WTC11 (cell line): Measurements from ENCODE around the gene IGSF6. TPM values are rescaled to one million over a fixed set of nuclear protein-coding genes. Genes with fewer than 3 reads are reported as not detected.
A peak's percentile ranks its signal among the peaks of the same experiment; 100 is the strongest.

Experiments used
- ATAC-seq: fragments of 200-7000 bp; cut with Tn5 transposase; 2 replicates; pipeline ENCODE4 v1.10.0; 2021; ENCODE audit warnings: mild to moderate bottlenecking, moderate library complexity
- CTCF ChIA-PET: fragments of 300-600 bp; sonication (Branson Sonifier 250); formaldehyde crosslinking; loops from one replicate; lab custom pipeline; 2021; ENCODE audit warnings: antibody characterized with exemption; lab: Charles Lee
- POLR2A ChIA-PET: fragments of 350-600 bp; sonication (Branson Sonifier 250); formaldehyde crosslinking; loops from one replicate; lab custom pipeline; 2021; ENCODE audit warnings: antibody characterized with exemption; lab: Charles Lee
- DNase-seq: peaks from one replicate; pipeline ENCODE4 v3.0.0; 2021; ENCODE audit warnings: low spot score
- H3K27ac Mint-ChIP-seq: 2 replicates; pipeline ENCODE4 v1.8.0; 2021; ENCODE audit warnings: mixed read lengths
- H3K27me3 Mint-ChIP-seq: 2 replicates; pipeline ENCODE4 v1.8.0; 2021; ENCODE audit warnings: low read depth, mild to moderate bottlenecking, moderate library complexity, mixed read lengths
- H3K36me3 Mint-ChIP-seq: 2 replicates; pipeline ENCODE4 v1.8.0; 2021; ENCODE audit warnings: mixed read lengths
- H3K4me1 Mint-ChIP-seq: 2 replicates; pipeline ENCODE4 v1.8.0; 2022; ENCODE audit warnings: mixed read lengths
- H3K4me3 Mint-ChIP-seq: 2 replicates; pipeline ENCODE4 v1.8.0; 2021; ENCODE audit warnings: mild to moderate bottlenecking, moderate library complexity, mixed read lengths
- H3K9me3 Mint-ChIP-seq: 2 replicates; pipeline ENCODE4 v1.8.0; 2021; ENCODE audit warnings: mixed read lengths
- ETV6 ChIP-seq: sonication (generic); formaldehyde crosslinking; IDR thresholded peaks from 2 replicates; pipeline ENCODE4 v1.8.1; 2022; ENCODE audit warnings: mild to moderate bottlenecking, missing genetic modification reagents
- FOXP1 ChIP-seq: sonication (generic); formaldehyde crosslinking; IDR thresholded peaks from 2 replicates; pipeline ENCODE4 v1.8.0; 2022; ENCODE audit warnings: missing genetic modification reagents, mild to moderate bottlenecking, moderate library complexity, borderline replicate concordance
- HMGXB4 ChIP-seq: sonication (generic); formaldehyde crosslinking; IDR thresholded peaks from 2 replicates; pipeline ENCODE4 v1.8.1; 2023; ENCODE audit warnings: mild to moderate bottlenecking, moderate library complexity, missing genetic modification reagents
- NFE2L1 ChIP-seq: sonication (generic); formaldehyde crosslinking; IDR thresholded peaks from 2 replicates; pipeline ENCODE4 v1.8.1; 2023; ENCODE audit warnings: missing genetic modification reagents
- TEAD1 ChIP-seq: sonication (generic); formaldehyde crosslinking; IDR thresholded peaks from 2 replicates; pipeline ENCODE4 v1.8.0; 2022; ENCODE audit warnings: mild to moderate bottlenecking, missing genetic modification reagents
- ZBTB21 ChIP-seq: sonication (generic); formaldehyde crosslinking; IDR thresholded peaks from 2 replicates; pipeline ENCODE4 v1.8.1; 2023; ENCODE audit warnings: mild to moderate bottlenecking, missing genetic modification reagents, borderline replicate concordance
- ZBTB43 ChIP-seq: sonication (generic); formaldehyde crosslinking; IDR thresholded peaks from 2 replicates; pipeline ENCODE4 v1.8.1; 2023; ENCODE audit warnings: mild to moderate bottlenecking, missing genetic modification reagents
- ZMAT4 ChIP-seq: fragments of 250-450 bp; sonication (Bioruptor Pico); IDR thresholded peaks from 2 replicates; pipeline ENCODE4 v1.9.0; 2021; ENCODE audit warnings: mild to moderate bottlenecking
- ZNF263 ChIP-seq: sonication (generic); formaldehyde crosslinking; IDR thresholded peaks from 2 replicates; pipeline ENCODE4 v1.8.1; 2022; ENCODE audit warnings: low read depth, mild to moderate bottlenecking, moderate library complexity, missing genetic modification reagents
- ZNF317 ChIP-seq: sonication (generic); formaldehyde crosslinking; IDR thresholded peaks from 2 replicates; pipeline ENCODE4 v1.8.1; 2023; ENCODE audit warnings: low read depth, mild to moderate bottlenecking, moderate library complexity, missing genetic modification reagents, borderline replicate concordance
- ZNF423 ChIP-seq: fragments of 250-450 bp; sonication (Bioruptor Pico); IDR thresholded peaks from 2 replicates; pipeline ENCODE4 v2.1.2; 2022; ENCODE audit warnings: mild to moderate bottlenecking, moderate library complexity
- total RNA-seq: library from RNA; stranded (reverse); gene quantifications from 3 replicates; pipeline ENCODE4 v1.2.3, GENCODE V29; 2021
- TF ChIP-seq, protein P1 (sequence below): sonication (generic); formaldehyde crosslinking; IDR thresholded peaks from 2 replicates; pipeline ENCODE4 v1.8.1; 2022; ENCODE audit warnings: mild to moderate bottlenecking, missing genetic modification reagents, moderate library complexity, borderline replicate concordance
- TF ChIP-seq, protein P2 (sequence below): sonication (generic); formaldehyde crosslinking; IDR thresholded peaks from 2 replicates; pipeline ENCODE4 v1.8.0; 2023; ENCODE audit warnings: mild to moderate bottlenecking, missing genetic modification reagents
- TF ChIP-seq, protein P3 (sequence below): sonication (generic); formaldehyde crosslinking; IDR thresholded peaks from 2 replicates; pipeline ENCODE4 v1.8.0; 2022; ENCODE audit warnings: mild to moderate bottlenecking, missing genetic modification reagents
- TF ChIP-seq, protein P4 (sequence below): sonication (generic); formaldehyde crosslinking; IDR thresholded peaks from 2 replicates; pipeline ENCODE4 v1.8.0; 2023; ENCODE audit warnings: missing genetic modification reagents

IGSF6 gene
- total RNA-seq, 1 experiment from 2014 or later: not detected

DNA sequence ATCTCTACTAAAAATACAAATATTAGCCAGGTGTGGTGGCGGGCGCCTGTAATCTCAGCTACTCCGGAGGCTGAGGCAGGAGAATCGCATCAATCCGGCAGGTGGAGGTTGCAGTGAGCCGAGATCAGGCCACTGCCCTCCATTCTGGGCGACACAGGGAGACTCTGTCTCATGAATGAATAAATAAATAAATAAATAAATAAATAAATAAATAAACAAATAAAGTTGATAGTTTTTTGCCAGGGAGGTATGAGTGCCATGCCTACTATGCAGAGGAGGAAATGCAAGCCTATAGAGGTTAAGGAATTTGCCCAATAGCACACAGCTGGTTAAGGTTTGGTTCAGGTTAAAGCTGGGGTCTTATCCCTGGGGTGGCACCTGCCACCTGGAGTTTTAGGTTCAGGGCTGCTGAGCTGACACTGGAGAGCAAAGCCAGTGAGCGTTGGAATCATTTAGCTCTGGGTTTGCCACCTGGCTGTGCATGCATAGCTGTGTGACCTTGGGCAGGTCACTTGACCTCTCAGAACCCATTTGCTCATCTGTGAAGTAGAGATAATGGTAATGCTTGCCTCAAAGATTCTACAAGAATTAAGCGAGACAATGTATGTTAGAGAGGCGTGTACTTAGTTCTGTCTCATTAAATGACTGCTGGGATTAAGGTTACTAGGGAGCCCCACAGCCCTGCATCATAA, 12.5 kb upstream of the IGSF6 start:
- DNase-seq: no peak
- no peaks in the 10 kb centered on the region for H3K36me3 Mint-ChIP-seq
- H3K4me3 Mint-ChIP-seq: no peak overlapping the region
- H3K9me3 Mint-ChIP-seq: no peaks in the 10 kb centered on the region
- no peak overlapping the region for H3K27ac Mint-ChIP-seq
- H3K4me1 Mint-ChIP-seq: peaks cover 14% of the 10 kb centered on the region
- TF ChIP-seq ZBTB43 (CRISPR knock-in tag) (no peak), HMGXB4 (CRISPR knock-in tag) (no peak), ZMAT4 (CRISPR knock-in tag) (no peak), ZNF317 (CRISPR knock-in tag) (no peak), NFE2L1 (CRISPR knock-in tag) (no peak), TEAD1 (CRISPR knock-in tag) (no peak), ZBTB21 (CRISPR knock-in tag) (no peak)
- TF ChIP-seq, protein P1, sequence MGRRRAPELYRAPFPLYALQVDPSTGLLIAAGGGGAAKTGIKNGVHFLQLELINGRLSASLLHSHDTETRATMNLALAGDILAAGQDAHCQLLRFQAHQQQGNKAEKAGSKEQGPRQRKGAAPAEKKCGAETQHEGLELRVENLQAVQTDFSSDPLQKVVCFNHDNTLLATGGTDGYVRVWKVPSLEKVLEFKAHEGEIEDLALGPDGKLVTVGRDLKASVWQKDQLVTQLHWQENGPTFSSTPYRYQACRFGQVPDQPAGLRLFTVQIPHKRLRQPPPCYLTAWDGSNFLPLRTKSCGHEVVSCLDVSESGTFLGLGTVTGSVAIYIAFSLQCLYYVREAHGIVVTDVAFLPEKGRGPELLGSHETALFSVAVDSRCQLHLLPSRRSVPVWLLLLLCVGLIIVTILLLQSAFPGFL (CRISPR knock-in tag): no peak
- TF ChIP-seq, protein P2, sequence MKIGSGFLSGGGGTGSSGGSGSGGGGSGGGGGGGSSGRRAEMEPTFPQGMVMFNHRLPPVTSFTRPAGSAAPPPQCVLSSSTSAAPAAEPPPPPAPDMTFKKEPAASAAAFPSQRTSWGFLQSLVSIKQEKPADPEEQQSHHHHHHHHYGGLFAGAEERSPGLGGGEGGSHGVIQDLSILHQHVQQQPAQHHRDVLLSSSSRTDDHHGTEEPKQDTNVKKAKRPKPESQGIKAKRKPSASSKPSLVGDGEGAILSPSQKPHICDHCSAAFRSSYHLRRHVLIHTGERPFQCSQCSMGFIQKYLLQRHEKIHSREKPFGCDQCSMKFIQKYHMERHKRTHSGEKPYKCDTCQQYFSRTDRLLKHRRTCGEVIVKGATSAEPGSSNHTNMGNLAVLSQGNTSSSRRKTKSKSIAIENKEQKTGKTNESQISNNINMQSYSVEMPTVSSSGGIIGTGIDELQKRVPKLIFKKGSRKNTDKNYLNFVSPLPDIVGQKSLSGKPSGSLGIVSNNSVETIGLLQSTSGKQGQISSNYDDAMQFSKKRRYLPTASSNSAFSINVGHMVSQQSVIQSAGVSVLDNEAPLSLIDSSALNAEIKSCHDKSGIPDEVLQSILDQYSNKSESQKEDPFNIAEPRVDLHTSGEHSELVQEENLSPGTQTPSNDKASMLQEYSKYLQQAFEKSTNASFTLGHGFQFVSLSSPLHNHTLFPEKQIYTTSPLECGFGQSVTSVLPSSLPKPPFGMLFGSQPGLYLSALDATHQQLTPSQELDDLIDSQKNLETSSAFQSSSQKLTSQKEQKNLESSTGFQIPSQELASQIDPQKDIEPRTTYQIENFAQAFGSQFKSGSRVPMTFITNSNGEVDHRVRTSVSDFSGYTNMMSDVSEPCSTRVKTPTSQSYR (CRISPR knock-in tag): no peak
- TF ChIP-seq, all 79 proteins: peak for 0
- ATAC-seq: no peak
- CTCF ChIA-PET: interaction anchor here (1.0 to 1.8 kb wide), 2 partner anchors 8 to 19 kb away, joined by 3 to 9 read pairs; no protein-coding TSS in a partner anchor
- POLR2A ChIA-PET: interaction anchor here (1.1 kb wide), 1 partner anchor 137 kb away, joined by 3 read pairs; no protein-coding TSS in a partner anchor
- peaks cover 5% of the 10 kb centered on the region; the same call in 1 of the 2 replicates for H3K27me3 Mint-ChIP-seq

DNA sequence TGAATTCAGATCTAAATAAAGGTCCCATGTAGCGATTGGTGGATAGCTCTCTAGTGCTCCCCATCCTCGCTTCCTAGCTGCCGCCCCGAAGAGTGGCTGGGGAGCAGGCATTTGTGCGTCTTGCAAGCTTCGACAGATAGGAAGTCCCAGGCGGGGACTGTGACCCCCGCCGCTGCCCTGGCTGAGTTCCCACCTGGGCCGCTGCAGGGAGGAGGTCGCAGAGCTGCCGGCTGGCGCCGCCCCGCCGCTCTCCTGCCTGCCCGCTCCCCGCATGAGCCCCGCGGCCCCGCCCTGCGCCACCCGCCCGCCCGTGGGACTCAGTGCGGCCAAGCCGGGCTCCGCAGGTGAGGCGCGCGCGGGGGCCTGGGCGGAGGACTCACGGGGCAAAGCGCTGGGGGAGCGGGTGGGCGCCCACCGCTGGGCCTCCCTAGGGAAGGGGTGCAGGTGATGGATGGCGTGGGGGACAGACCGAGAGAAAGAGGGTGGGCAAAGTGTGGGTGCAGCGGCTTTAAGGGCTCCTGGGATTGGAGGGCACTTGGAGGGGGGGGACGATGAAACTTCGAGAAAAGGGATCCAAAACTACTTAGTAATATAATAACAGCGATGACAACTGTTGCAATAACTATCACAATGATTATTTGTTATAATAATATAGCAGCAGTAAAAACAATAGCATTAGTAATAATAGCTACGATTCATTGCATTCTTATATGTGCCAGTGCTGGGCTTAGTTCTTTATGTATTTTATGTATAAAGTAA, 11.7 kb upstream of the IGSF6 start, which contains the start of gene OTOA:
OTOA (plus strand) TSS at position 80 of the 759 bp plus-strand sequence. CDS start 14,547 bp downstream, outside the sequence.
- no peak within 1 kb of the TSS; the same call in 1 of the 2 replicates for H3K27ac Mint-ChIP-seq
- H3K27me3 Mint-ChIP-seq: peaks cover 5% of the 10 kb centered on the region; the same call in 1 of the 2 replicates
- CTCF ChIA-PET: interaction anchor here (0.6 to 1.0 kb wide), 6 partner anchors 9 to 47 kb away, joined by 3 to 6 read pairs (median 3); no protein-coding TSS in a partner anchor
- H3K9me3 Mint-ChIP-seq: no peaks in the 10 kb centered on the region
- TF ChIP-seq, protein P3, sequence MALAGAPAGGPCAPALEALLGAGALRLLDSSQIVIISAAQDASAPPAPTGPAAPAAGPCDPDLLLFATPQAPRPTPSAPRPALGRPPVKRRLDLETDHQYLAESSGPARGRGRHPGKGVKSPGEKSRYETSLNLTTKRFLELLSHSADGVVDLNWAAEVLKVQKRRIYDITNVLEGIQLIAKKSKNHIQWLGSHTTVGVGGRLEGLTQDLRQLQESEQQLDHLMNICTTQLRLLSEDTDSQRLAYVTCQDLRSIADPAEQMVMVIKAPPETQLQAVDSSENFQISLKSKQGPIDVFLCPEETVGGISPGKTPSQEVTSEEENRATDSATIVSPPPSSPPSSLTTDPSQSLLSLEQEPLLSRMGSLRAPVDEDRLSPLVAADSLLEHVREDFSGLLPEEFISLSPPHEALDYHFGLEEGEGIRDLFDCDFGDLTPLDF (CRISPR knock-in tag): no peak
- TF ChIP-seq, protein P4, sequence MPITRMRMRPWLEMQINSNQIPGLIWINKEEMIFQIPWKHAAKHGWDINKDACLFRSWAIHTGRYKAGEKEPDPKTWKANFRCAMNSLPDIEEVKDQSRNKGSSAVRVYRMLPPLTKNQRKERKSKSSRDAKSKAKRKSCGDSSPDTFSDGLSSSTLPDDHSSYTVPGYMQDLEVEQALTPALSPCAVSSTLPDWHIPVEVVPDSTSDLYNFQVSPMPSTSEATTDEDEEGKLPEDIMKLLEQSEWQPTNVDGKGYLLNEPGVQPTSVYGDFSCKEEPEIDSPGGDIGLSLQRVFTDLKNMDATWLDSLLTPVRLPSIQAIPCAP (CRISPR knock-in tag): no peak
- TF ChIP-seq ZNF423 (peak; percentile 71; the same call in 1 of the 2 replicates), ZNF263 (CRISPR knock-in tag) (0 out of 2 replicates have a peak, but pooled peaks have one; percentile 22), ETV6 (no peak), FOXP1 (CRISPR knock-in tag) (no peak)
- DNase-seq: peak; percentile 56
- POLR2A ChIA-PET: interaction anchor here (1.1 kb wide), 1 partner anchor 138 kb away, joined by 3 read pairs; no protein-coding TSS in a partner anchor
- no peaks in the 10 kb centered on the region for H3K36me3 Mint-ChIP-seq
- H3K4me3 Mint-ChIP-seq: peak within 1 kb of the TSS; percentile 67
- peak; percentile 82 for ATAC-seq
- peaks cover 14% of the 10 kb centered on the region for H3K4me1 Mint-ChIP-seq
